NT2/D1 (cell line): ENCODE data around the gene NAV2.

Experiments used
- DNase-seq: peaks from one replicate; pipeline ENCODE4 v3.0.0-alpha.2; 2011; ENCODE audit warnings: low read depth, low spot score
- H3K27me3 ChIP-seq: 2 replicates; pipeline ENCODE4 v1.6.0; 2011; ENCODE audit warnings: mild to moderate bottlenecking; ENCODE audit not compliant: insufficient read length, insufficient read depth
- H3K36me3 ChIP-seq: 2 replicates; pipeline ENCODE4 v1.6.1; 2011; ENCODE audit warnings: mild to moderate bottlenecking, low read length, mixed read lengths; ENCODE audit not compliant: insufficient read depth, insufficient read length
- H3K4me1 ChIP-seq: 2 replicates; pipeline ENCODE4 v1.5.1; 2011; ENCODE audit not compliant: insufficient read depth, insufficient read length
- H3K4me3 ChIP-seq: 2 replicates; pipeline ENCODE4 v1.5.1; 2011; ENCODE audit warnings: low read depth; ENCODE audit not compliant: insufficient read length
- H3K9ac ChIP-seq: 2 replicates; pipeline ENCODE4 v1.6.0; 2011; ENCODE audit warnings: low read depth; ENCODE audit not compliant: insufficient read length
- H3K9me3 ChIP-seq: 2 replicates; pipeline ENCODE4 v1.5.1; 2011; ENCODE audit warnings: mild to moderate bottlenecking, low read length; ENCODE audit not compliant: insufficient read depth
- SUZ12 ChIP-seq: IDR thresholded peaks from 2 replicates; pipeline ENCODE4 v1.6.1; 2011; ENCODE audit not compliant: insufficient read length, insufficient read depth; ENCODE audit errors: extremely low read depth
- YY1 ChIP-seq: IDR thresholded peaks from 2 replicates; pipeline ENCODE4 v1.6.1; 2011; ENCODE audit not compliant: insufficient read length, insufficient read depth
- ZNF274 ChIP-seq: IDR thresholded peaks from 2 replicates; pipeline ENCODE4 v1.6.1; 2011; ENCODE audit warnings: mild to moderate bottlenecking, low read depth, low read length

NAV2 gene

GRCh38 chr11:20027556-20028013 lies 314.9 kb downstream of the NAV2 start:
- DNase-seq, result no peak
- TF ChIP-seq YY1, result no peak
- no peak for TF ChIP-seq ZNF274
- TF ChIP-seq SUZ12, result no peak
- H3K27me3 ChIP-seq, result no peaks in the 10 kb centered on the region
- H3K4me1 ChIP-seq, result no peaks in the 10 kb centered on the region
- peaks cover 4% of the 10 kb centered on the region for H3K36me3 ChIP-seq
- peak overlapping the region; percentile 62 for H3K9ac ChIP-seq
- peak overlapping the region; percentile 17 for H3K4me3 ChIP-seq
- H3K9me3 ChIP-seq, result no peaks in the 10 kb centered on the region

- no peak for DNase-seq
- Histone ChIP-seq H3K36me3 (peaks cover 8% of the 10 kb centered on the region), H3K27me3 (no peaks in the 10 kb centered on the region), H3K9ac (no peak overlapping the region), H3K4me1 (no peaks in the 10 kb centered on the region), H3K4me3 (no peak overlapping the region), H3K9me3 (no peaks in the 10 kb centered on the region)
- TF ChIP-seq YY1, result no peak
- TF ChIP-seq ZNF274, result no peak
- no peak for TF ChIP-seq SUZ12
Observed at GRCh38 chr11:20029193-20029592, 316.6 kb downstream of the NAV2 start.

GRCh38 chr11:20030472-20030871 lies 317.8 kb downstream of the NAV2 start:
- H3K27me3 ChIP-seq, result no peaks in the 10 kb centered on the region
- no peaks in the 10 kb centered on the region for H3K4me1 ChIP-seq
- no peaks in the 10 kb centered on the region for H3K9me3 ChIP-seq
- H3K4me3 ChIP-seq, result no peak overlapping the region
- H3K36me3 ChIP-seq, result peaks cover 13% of the 10 kb centered on the region
- H3K9ac ChIP-seq, result no peak overlapping the region
- TF ChIP-seq ZNF274 (no peak), YY1 (no peak)
- no peak for DNase-seq

GRCh38 chr11:20031155-20032001 lies 318.7 kb downstream of the NAV2 start:
- Histone ChIP-seq H3K4me3 (no peak overlapping the region), H3K4me1 (no peaks in the 10 kb centered on the region), H3K9me3 (no peaks in the 10 kb centered on the region), H3K9ac (no peak overlapping the region), H3K36me3 (peaks cover 22% of the 10 kb centered on the region), H3K27me3 (no peaks in the 10 kb centered on the region)
- no peak for DNase-seq
- TF ChIP-seq YY1 (no peak), ZNF274 (no peak)

GRCh38 chr11:20032127-20032526 lies 319.5 kb downstream of the NAV2 start:
- Histone ChIP-seq H3K9ac (no peak overlapping the region), H3K9me3 (no peaks in the 10 kb centered on the region), H3K27me3 (no peaks in the 10 kb centered on the region), H3K36me3 (peaks cover 30% of the 10 kb centered on the region), H3K4me3 (no peak overlapping the region), H3K4me1 (no peaks in the 10 kb centered on the region)
- no peak for DNase-seq
- no peak for TF ChIP-seq YY1
- TF ChIP-seq ZNF274, result no peak
- no peak for TF ChIP-seq SUZ12

GRCh38 chr11:20032577-20033260 lies 320.1 kb downstream of the NAV2 start:
- H3K27me3 ChIP-seq, result no peaks in the 10 kb centered on the region
- no peaks in the 10 kb centered on the region for H3K9me3 ChIP-seq
- no peaks in the 10 kb centered on the region for H3K4me1 ChIP-seq
- no peak overlapping the region for H3K4me3 ChIP-seq
- peaks cover 36% of the 10 kb centered on the region for H3K36me3 ChIP-seq
- TF ChIP-seq YY1 (no peak), ZNF274 (no peak), SUZ12 (no peak)
- no peak overlapping the region for H3K9ac ChIP-seq
- DNase-seq, result no peak

- H3K9me3 ChIP-seq, result no peaks in the 10 kb centered on the region
- no peak overlapping the region for H3K9ac ChIP-seq
- no peaks in the 10 kb centered on the region for H3K27me3 ChIP-seq
- no peak overlapping the region for H3K4me3 ChIP-seq
- peaks cover 46% of the 10 kb centered on the region for H3K36me3 ChIP-seq
- H3K4me1 ChIP-seq, result no peaks in the 10 kb centered on the region
- DNase-seq, result no peak
- TF ChIP-seq ZNF274, result no peak
- no peak for TF ChIP-seq SUZ12
- TF ChIP-seq YY1, result no peak
Observed at GRCh38 chr11:20033806-20034205, 321.2 kb downstream of the NAV2 start.
